BLaER1 (cell line): ENCODE data around the gene FIS1.

Experiments
- H3K27ac ChIP-seq: shearing (Covaris generic); formaldehyde crosslinking; 2 replicates; pipeline ENCODE4 v1.8.1; 2022
- H3K27me3 ChIP-seq: shearing (Covaris generic); formaldehyde crosslinking; 2 replicates; pipeline ENCODE4 v1.8.1; 2022
- H3K36me3 ChIP-seq: shearing (Covaris generic); formaldehyde crosslinking; 2 replicates; pipeline ENCODE4 v1.8.1; 2022
- H3K4me1 ChIP-seq: shearing (Covaris generic); formaldehyde crosslinking; 2 replicates; pipeline ENCODE4 v1.8.1; 2022
- H3K4me2 ChIP-seq: shearing (Covaris generic); formaldehyde crosslinking; 2 replicates; pipeline ENCODE4 v1.8.1; 2022
- H3K4me3 ChIP-seq: shearing (Covaris generic); formaldehyde crosslinking; 2 replicates; pipeline ENCODE4 v1.8.1; 2022
- H3K9ac ChIP-seq: shearing (Covaris generic); formaldehyde crosslinking; 2 replicates; pipeline ENCODE4 v1.8.1; 2022
- H3K9me3 ChIP-seq: shearing (Covaris generic); formaldehyde crosslinking; 2 replicates; pipeline ENCODE4 v1.8.1; 2022
- H4K20me1 ChIP-seq: shearing (Covaris generic); formaldehyde crosslinking; 2 replicates; pipeline ENCODE4 v1.8.1; 2022
- Cebpa-rat ChIP-seq: shearing (Covaris generic); IDR thresholded peaks from 2 replicates; pipeline ENCODE4 v1.8.1; 2022

Gene FIS1

GRCh38 chr7:101241015-101241363 is 3.9 kb downstream of the FIS1 start:
- no peak for TF ChIP-seq Cebpa-rat
- Histone ChIP-seq H3K27me3 (no peaks in the 10 kb centered on the region), H3K27ac (peak overlapping the region; percentile 89), H3K9me3 (no peaks in the 10 kb centered on the region), H3K4me3 (no peak overlapping the region), H3K4me1 (peaks cover 85% of the 10 kb centered on the region), H3K36me3 (peaks cover 39% of the 10 kb centered on the region), H3K4me2 (peak overlapping the region; percentile 99; the same call in 1 of the 2 replicates), H4K20me1 (peaks cover 9% of the 10 kb centered on the region; the same call in 1 of the 2 replicates), H3K9ac (no peak overlapping the region)

GRCh38 chr7:101240226-101241014 is 4.5 kb downstream of the FIS1 start:
- H3K4me3 ChIP-seq, result no peak overlapping the region
- no peaks in the 10 kb centered on the region for H3K27me3 ChIP-seq
- peak overlapping the region; percentile 89 for H3K27ac ChIP-seq
- H3K4me1 ChIP-seq, result peaks cover 85% of the 10 kb centered on the region
- peaks cover 9% of the 10 kb centered on the region; the same call in 1 of the 2 replicates for H4K20me1 ChIP-seq
- H3K9ac ChIP-seq, result no peak overlapping the region
- H3K4me2 ChIP-seq, result peak overlapping the region; percentile 99
- H3K9me3 ChIP-seq, result no peaks in the 10 kb centered on the region
- H3K36me3 ChIP-seq, result peaks cover 38% of the 10 kb centered on the region
- no peak for TF ChIP-seq Cebpa-rat

DNA sequence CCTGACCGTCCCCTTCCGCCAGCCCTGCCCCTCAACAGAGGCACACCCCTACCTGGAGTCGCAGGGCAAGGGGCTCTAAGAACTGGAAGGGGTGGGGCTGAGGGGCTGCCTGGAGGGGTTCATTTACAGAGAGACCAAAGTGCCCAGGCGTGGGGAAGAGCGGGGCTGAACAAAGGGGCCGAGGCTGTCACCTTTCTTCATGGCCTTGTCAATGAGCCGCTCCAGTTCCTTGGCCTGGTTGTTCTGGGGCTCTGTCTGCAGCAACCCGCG is 5.0 kb downstream of the FIS1 start:
- peaks cover 85% of the 10 kb centered on the region for H3K4me1 ChIP-seq
- H3K36me3 ChIP-seq, result peaks cover 42% of the 10 kb centered on the region
- H3K4me2 ChIP-seq, result peak overlapping the region; percentile 99
- no peak for TF ChIP-seq Cebpa-rat
- H3K4me3 ChIP-seq, result no peak overlapping the region
- no peaks in the 10 kb centered on the region for H3K27me3 ChIP-seq
- H3K9me3 ChIP-seq, result no peaks in the 10 kb centered on the region
- peak overlapping the region; percentile 89 for H3K27ac ChIP-seq
- peaks cover 9% of the 10 kb centered on the region; the same call in 1 of the 2 replicates for H4K20me1 ChIP-seq
- H3K9ac ChIP-seq, result peak overlapping the region; percentile 81

GRCh38 chr7:101239191-101239950 is 5.5 kb downstream of the FIS1 start:
- H3K36me3 ChIP-seq, result peaks cover 47% of the 10 kb centered on the region
- H3K9me3 ChIP-seq, result no peaks in the 10 kb centered on the region
- peak overlapping the region; percentile 66 for H3K4me3 ChIP-seq
- H3K9ac ChIP-seq, result peak overlapping the region; percentile 81
- H3K27me3 ChIP-seq, result no peaks in the 10 kb centered on the region
- no peak for TF ChIP-seq Cebpa-rat
- H3K27ac ChIP-seq, result peak overlapping the region; percentile 89
- peaks cover 85% of the 10 kb centered on the region for H3K4me1 ChIP-seq
- peak overlapping the region; percentile 99 for H3K4me2 ChIP-seq
- H4K20me1 ChIP-seq, result peaks cover 9% of the 10 kb centered on the region; the same call in 1 of the 2 replicates

GRCh38 chr7:101238226-101239182 is 6.4 kb downstream of the FIS1 start:
- TF ChIP-seq Cebpa-rat, result no peak
- Histone ChIP-seq H3K36me3 (peaks cover 52% of the 10 kb centered on the region), H3K4me3 (peak overlapping the region; percentile 66), H3K4me2 (peak overlapping the region; percentile 99), H3K9ac (peak overlapping the region; percentile 81), H3K9me3 (no peaks in the 10 kb centered on the region), H3K27ac (peak overlapping the region; percentile 89), H4K20me1 (peaks cover 8% of the 10 kb centered on the region; the same call in 1 of the 2 replicates), H3K27me3 (no peaks in the 10 kb centered on the region), H3K4me1 (peaks cover 79% of the 10 kb centered on the region)

DNA sequence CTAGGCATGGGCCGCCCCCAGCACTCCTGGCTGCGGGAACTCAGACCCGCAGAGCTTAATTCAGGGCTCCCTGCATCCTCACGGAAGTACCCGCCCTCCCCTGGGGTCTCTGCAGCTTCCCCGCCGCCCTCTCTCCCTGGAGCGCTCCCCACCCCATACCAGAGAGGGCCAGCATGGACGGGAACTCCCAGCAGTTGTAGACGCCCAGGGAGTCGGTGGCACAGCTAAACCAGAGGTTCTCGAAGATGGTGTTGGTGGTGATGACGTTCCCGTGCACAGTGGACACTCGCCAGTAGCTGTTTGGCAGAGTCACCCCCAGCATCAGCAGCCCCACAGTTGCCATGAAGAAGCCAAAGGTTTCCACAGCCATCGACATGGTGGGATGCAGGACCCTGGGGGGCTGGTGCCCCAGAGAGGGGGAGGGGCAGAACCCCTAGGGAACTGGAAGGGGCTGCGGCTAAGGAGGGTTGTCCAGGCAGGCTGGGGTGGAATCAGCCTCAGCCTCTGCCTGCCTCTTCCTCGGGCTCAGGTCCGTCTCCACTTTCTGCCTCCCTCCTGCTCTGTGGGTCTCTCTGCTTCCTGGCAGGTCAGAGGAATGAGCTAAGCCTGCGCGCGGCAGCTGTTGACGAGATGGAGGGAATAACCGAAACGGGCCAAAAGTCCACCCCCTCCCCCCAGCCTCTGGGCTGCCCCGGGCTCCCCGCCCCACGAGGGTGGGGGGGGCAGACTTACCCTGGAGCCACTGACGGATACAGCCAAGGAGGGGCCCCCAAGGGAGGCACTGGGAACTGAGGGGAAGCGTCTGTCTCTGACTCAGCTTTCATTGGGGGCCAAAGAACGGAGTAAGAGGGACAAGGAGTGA is 7.4 kb downstream of the FIS1 start, which contains the start of gene CLDN15:
CLDN15 (minus strand) TSS at position 597 of the 862 bp plus-strand sequence; CDS start at position 376, 221 bp downstream.
- Histone ChIP-seq H3K36me3 (peaks cover 43% of the 10 kb centered on the region), H4K20me1 (0 out of 2 replicates have a peak, but pooled peaks cover 4% of the 10 kb centered on the region), H3K27me3 (no peaks in the 10 kb centered on the region), H3K9me3 (no peaks in the 10 kb centered on the region), H3K9ac (peak within 1 kb of the TSS; percentile 81), H3K27ac (peak within 1 kb of the TSS; percentile 89), H3K4me2 (peak within 1 kb of the TSS; percentile 99), H3K4me1 (peaks cover 72% of the 10 kb centered on the region), H3K4me3 (peak within 1 kb of the TSS; percentile 66)
- no peak for TF ChIP-seq Cebpa-rat

DNA sequence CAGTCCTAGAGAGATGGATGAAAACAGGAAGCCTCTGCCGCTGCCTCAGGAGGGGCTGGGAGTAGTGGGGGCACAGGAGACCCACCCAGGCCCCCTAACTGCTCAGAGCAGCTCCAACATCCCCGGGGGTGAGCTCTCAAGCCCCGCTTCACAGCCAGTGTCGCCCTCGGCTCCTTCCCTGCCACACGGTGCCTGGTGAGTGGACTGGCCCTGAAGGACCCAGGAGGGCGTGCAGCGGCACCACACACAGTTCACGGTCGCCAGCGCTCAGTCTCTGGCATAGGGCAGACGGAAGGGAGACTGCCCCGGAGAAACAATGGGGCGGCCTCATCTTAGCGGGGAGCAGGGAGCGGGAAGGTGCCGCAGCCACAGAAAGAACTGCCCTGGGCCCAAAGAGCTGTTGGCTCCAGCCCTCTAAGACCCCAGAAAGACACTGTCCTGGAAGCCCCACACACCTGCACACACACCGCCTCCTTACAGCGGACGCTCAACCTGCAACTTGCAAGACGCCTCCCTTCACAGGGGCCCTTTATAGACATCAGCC is 8.5 kb downstream of the FIS1 start:
- Histone ChIP-seq H3K36me3 (peaks cover 48% of the 10 kb centered on the region), H3K4me3 (peak overlapping the region; percentile 66), H3K27me3 (no peaks in the 10 kb centered on the region), H4K20me1 (0 out of 2 replicates have a peak, but pooled peaks cover 14% of the 10 kb centered on the region), H3K27ac (peak overlapping the region; percentile 89), H3K9ac (peak overlapping the region; percentile 81), H3K4me2 (peak overlapping the region; percentile 99), H3K4me1 (peaks cover 63% of the 10 kb centered on the region), H3K9me3 (no peaks in the 10 kb centered on the region)
- TF ChIP-seq Cebpa-rat, result no peak

DNA sequence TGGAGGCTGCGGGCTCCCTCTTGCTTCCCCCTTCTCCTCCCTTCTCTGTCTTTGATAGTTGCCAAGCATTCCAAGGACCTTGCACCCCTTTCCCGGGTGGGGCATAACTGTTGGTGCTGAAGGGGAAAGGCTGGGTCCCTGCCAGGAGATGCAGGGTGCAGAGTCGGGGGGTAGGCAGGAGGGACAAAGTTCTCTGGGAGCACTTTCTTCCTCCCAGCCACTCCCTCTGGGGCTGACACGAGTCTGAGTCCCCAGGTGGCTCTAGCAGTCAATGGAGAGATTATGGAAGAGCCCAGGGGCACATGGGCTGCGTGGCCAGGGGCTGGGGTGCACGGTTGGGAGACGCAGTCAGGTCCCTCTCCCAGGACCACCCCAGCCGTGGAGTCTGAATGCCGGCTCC is 9.4 kb downstream of the FIS1 start:
- H3K4me3 ChIP-seq, result peak overlapping the region; percentile 66; the same call in 1 of the 2 replicates

More for the DNA sequence above, 9.4 kb downstream of the FIS1 start:
- Histone ChIP-seq H3K9ac (peak overlapping the region; percentile 81), H3K4me2 (peak overlapping the region; percentile 99), H3K9me3 (no peaks in the 10 kb centered on the region), H3K36me3 (peaks cover 49% of the 10 kb centered on the region), H3K27me3 (no peaks in the 10 kb centered on the region), H3K27ac (peak overlapping the region; percentile 89; the same call in 1 of the 2 replicates), H4K20me1 (peaks cover 19% of the 10 kb centered on the region; the same call in 1 of the 2 replicates), H3K4me1 (peaks cover 60% of the 10 kb centered on the region)
- TF ChIP-seq Cebpa-rat, result no peak
